Thymus (tissue), 11 donors: ENCODE data around the gene KPNA2. TPM values are rescaled to one million over a fixed set of nuclear protein-coding genes. Genes with fewer than 3 reads are reported as not detected.
A peak's percentile ranks its signal among the peaks of the same experiment; 100 is the strongest.
"Not testable (repeated sequence)": the region's sequence is repeated elsewhere in the genome, so short reads cannot be mapped to it uniquely, and the experiment has no call there.

Experiments used
- DNase-seq, 9 donors: peaks; one replicate each; pipeline ENCODE4 v3.0.0-alpha.2; 2013; ENCODE audit warnings: low spot score in 9 of 9, low read depth in 6 of 9, missing footprints in 1 of 9
- H3K27ac ChIP-seq, 2 donors: one replicate each; pipeline ENCODE4 v1.5.1; 2013; ENCODE audit warnings: control low read depth in 1 of 2, low read depth in 1 of 2, low read length in 1 of 2, mild to moderate bottlenecking in 1 of 2, moderate library complexity in 1 of 2
- H3K27me3 ChIP-seq, 2 donors: one replicate each; pipeline ENCODE4 v1.5.1; 2013; ENCODE audit warnings: low read length in 1 of 2; ENCODE audit not compliant: control insufficient read depth in 2 of 2, insufficient read depth in 1 of 2
- H3K36me3 ChIP-seq, 2 donors: one replicate each; pipeline ENCODE4 v1.5.1; 2013; ENCODE audit warnings: low read length in 1 of 2, mild to moderate bottlenecking in 1 of 2, moderate library complexity in 1 of 2; ENCODE audit not compliant: control insufficient read depth in 2 of 2, insufficient read depth in 2 of 2
- H3K4me1 ChIP-seq, 2 donors: one replicate each; pipeline ENCODE4 v1.5.1; 2013; ENCODE audit warnings: low read length in 2 of 2; ENCODE audit not compliant: control insufficient read depth in 2 of 2, insufficient read depth in 2 of 2
- H3K4me3 ChIP-seq, 2 donors: one replicate each; pipeline ENCODE4 v1.5.1; 2013; ENCODE audit warnings: low read length in 2 of 2, control low read depth in 1 of 2, mild to moderate bottlenecking in 1 of 2
- H3K9me3 ChIP-seq, 2 donors: one replicate each; pipeline ENCODE4 v1.5.1; 2013; ENCODE audit warnings: low read length in 1 of 2, mild to moderate bottlenecking in 1 of 2; ENCODE audit not compliant: control insufficient read depth in 2 of 2, insufficient read depth in 1 of 2
- WGBS: extraction: QIAGEN DNeasy Blood & Tissue Kit; methylation state at CpG from one replicate; pipeline ENCODE4 v1.1.7; 2013; 5-methylcytosine and 5-hydroxymethylcytosine counted together
- polyA plus RNA-seq: library from polyadenylated mRNA; stranded (reverse); fragments of 200-250 nt; gene quantifications from one replicate; pipeline ENCODE4 v1.2.3, GENCODE V29; 2013
- total RNA-seq: library from RNA; stranded (reverse); fragments of 120-200 nt; gene quantifications from one replicate; pipeline ENCODE4 v1.2.4, GENCODE V29; 2013
- donor health status: healthy.

The KPNA2 gene
- total and polyA plus RNA-seq, 2 donors: 29.9 to 111 TPM

DNA sequence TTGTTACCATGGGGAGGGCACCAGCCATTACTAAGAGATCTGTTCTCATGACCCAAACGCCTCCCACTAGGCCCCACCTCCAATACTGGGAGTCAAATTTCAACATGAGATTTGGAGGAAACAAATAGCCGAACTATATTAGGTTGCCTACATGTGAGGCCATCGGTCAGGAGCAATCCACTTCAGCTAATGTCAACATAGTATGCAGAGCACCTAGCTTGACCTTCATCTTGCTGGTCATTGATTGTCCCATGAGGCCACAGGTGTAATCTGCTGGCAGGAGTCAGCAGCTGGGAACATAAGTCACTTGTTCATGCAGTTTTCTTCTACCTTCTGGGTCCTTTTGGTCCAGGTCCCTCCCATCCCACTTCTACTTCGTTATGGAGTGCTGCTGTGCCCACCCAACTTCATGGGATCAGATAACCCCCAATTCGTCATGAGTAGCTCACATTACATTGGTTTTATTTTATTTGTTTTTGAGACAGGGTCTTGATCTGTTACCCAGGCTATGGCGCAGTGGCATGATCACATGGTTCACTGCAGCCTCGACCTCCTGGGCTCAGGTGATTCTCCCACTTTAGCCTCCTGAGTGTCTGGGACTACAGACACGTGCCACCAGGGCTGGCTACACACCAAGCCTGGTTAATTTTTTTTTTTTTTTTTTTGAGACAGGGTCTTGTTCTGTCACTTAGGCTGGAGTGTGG, 5.9 kb upstream of the KPNA2 start:
- Histone ChIP-seq H3K27ac (no peak overlapping the region), H3K36me3 (no peaks in the 10 kb centered on the region), H3K4me3 (no peak overlapping the region), H3K27me3 (no peaks in the 10 kb centered on the region), H3K4me1 (no peaks in the 10 kb centered on the region), H3K9me3 (no peaks in the 10 kb centered on the region)
- WGBS: 91% methylated on average over 8 of the region's 8 CpGs
- no peak for DNase-seq

DNA sequence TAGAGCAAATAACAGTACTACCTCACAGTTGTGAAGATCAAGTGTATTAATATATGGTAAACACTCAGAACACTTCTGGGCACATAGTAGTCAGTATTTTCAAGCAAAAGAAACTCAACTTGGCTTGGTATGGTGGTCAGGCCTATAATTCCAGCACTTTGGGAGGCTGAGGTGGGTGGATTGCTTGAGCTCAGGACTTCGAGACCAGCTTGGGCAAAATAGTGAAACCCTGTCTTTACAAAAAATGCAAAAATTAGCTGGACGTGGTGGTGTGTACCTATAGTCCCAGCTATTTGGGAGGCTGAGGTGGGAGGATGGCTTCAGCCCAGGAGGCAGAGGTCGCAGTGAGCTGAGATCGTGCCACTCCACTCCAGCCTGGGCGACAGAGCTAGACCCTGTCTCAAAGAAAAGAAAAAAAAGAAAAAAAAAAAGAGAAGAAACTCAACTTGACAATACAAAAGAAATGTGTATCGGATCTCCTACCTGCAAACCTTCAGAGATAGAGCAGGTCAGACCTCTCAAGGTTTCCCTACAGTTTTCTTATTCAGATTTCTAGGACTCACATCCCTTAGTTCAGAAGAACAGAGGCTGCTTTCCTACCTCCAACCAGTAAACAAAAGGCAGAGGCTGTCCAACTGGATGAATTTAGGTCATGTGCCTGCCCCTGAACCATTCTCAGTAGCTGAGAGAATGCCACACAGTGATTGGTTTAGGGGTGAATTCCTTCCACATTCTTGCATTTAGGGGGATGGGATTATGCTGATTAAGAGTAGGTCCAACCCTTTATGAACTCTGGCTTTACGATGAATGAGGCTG, 1.7 kb upstream of the KPNA2 start:
- Histone ChIP-seq H3K4me3 (no peak overlapping the region), H3K4me1 (peaks cover 0 to 9% of the 10 kb centered on the region in 2 donors), H3K27ac (no peak overlapping the region), H3K36me3 (peaks cover 11 to 20% of the 10 kb centered on the region in 2 donors), H3K27me3 (no peaks in the 10 kb centered on the region), H3K9me3 (peaks cover 0 to 3% of the 10 kb centered on the region in 2 donors)
- no peak for DNase-seq
- 88% methylated on average over 7 of the region's 7 CpGs for WGBS

DNA sequence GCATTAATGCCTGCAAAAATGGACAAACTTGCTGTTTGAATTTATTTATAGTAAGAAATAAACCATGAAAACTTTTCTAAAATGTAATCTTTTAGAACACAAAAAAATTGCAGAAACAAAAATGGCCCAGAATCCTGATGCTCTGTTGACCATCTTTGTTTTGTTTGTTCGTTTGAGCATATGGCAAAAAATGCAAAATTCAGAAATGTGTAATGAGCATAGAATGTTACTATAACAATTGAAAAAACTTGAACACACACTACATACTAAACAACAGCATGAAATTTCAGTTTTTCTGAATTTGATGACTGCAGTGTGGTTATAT, 1.1 kb upstream of the KPNA2 start:
- Histone ChIP-seq H3K27ac (no peak overlapping the region), H3K27me3 (no peaks in the 10 kb centered on the region), H3K4me3 (no peak overlapping the region), H3K4me1 (peaks cover 0 to 9% of the 10 kb centered on the region in 2 donors), H3K36me3 (peaks cover 15 to 26% of the 10 kb centered on the region in 2 donors), H3K9me3 (peaks cover 0 to 3% of the 10 kb centered on the region in 2 donors)
- 90% methylated on average over 1 of the region's 1 CpG for WGBS
- no peak for DNase-seq

DNA sequence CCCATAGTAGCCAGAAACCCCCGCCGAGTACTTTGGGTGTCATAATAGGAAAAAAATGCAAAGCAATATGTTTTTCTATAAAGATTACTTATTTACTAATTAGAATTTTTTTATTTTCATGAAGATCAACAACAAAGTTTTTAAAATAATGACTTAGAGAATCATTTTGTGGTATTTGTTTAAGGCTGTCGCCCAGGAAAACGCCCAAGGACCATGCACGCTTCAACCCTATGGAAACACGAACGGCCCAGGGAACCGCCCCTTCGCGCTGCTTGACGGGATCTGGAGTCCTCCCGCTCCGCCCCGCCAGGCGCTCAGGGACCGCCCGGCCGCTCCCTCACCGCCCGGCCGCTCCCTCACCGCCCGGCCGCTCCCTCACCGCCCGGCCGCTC, 408 bp upstream of the KPNA2 start:
- peaks cover 19 to 32% of the 10 kb centered on the region in 2 donors for H3K36me3 ChIP-seq
- H3K9me3 ChIP-seq: peaks cover 0 to 3% of the 10 kb centered on the region in 2 donors
- no peak overlapping the region for H3K27ac ChIP-seq
- H3K4me3 ChIP-seq: peak overlapping the region; percentile 19 to 44
- H3K27me3 ChIP-seq: no peaks in the 10 kb centered on the region
- WGBS: 3% methylated on average over 22 of the region's 27 CpGs
- DNase-seq: peak in 2 of 9 donors; percentile 96
- peaks cover 0 to 9% of the 10 kb centered on the region in 2 donors for H3K4me1 ChIP-seq

DNA sequence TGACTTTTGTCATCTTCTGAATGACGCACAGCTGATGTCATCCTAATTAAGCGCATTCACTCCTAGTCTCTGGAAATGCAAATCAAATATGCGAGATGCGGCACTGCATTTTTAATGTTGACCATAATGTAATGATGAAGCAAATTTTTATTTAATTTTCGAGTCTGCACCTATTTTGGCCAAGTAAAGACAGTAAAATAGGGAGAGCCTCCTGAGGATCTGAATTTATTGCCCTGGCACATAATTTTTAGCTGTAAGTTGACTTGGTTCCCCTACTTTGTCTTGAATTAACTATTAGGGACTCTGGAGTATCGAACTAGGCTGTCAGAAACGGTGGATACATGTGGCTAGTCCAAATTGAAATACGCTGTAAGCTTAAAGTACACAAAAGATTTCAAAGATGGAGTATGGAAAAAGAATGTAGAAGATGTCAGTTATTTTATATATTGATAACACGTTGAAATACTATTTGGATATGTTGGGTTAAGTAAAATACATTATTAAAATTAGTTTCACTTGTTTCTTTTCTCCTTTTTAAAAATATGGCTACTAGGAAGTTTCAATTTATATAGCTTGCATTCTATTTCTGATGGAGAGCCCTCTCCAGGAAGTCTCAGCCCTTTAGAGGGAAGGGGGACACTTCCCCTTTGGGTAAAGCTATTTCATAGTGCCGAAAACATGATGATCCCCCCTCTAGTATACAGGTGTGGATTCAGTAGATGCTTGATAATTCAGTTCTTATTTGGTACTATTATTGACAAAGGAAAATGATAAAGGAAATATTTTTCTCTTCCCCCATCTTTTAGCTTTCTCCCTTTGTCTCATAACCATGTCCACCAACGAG, 991 bp downstream of the KPNA2 start:
- Histone ChIP-seq H3K4me3 (peak overlapping the region; percentile 91 to 99), H3K27me3 (no peaks in the 10 kb centered on the region), H3K9me3 (peaks cover 0 to 3% of the 10 kb centered on the region in 2 donors), H3K27ac (peak overlapping the region in 1 of 2 donors; percentile 93), H3K36me3 (peaks cover 30 to 46% of the 10 kb centered on the region in 2 donors), H3K4me1 (peaks cover 0 to 9% of the 10 kb centered on the region in 2 donors)
- WGBS: 9% methylated on average over 11 of the region's 11 CpGs
- peak in 2 of 9 donors; percentile 26 to 41 for DNase-seq

DNA sequence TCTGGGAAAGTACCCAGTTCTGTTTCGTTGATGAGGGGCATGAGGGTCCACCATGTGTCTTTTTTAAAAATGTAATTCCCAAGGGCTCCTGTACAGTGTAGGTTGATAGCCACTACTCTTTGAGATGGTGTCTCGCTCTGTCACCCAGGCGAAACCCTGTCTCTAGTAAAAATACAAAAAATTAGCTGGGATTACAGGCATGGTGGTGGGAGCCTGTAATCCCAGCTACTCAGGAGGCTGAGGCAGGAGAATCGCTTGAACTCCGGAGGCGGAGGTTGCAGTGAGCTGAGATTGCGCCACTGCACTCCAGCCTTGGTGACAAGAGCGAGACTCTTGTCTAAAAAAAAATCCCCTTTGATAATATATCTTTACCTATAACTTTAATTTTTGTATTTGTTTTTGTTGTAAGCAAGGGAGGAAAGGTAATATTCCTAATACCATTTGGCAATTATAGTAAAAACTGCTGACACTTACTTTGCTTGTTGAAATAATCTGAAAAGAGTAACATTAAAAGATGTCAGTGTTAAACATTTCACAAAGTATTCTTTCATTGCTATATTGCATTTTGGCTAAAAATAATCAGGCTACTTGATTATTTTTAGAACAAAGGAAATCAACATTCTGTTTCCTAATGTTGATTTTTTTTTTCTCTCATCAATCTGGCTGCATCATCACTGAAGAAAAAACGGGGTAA, 11.8 kb downstream of the KPNA2 start:
- H3K36me3 ChIP-seq: peaks cover 25 to 52% of the 10 kb centered on the region in 2 donors
- no peak for DNase-seq
- no peaks in the 10 kb centered on the region for H3K4me1 ChIP-seq
- no peak overlapping the region for H3K27ac ChIP-seq
- no peak overlapping the region for H3K4me3 ChIP-seq
- WGBS: 91% methylated on average over 9 of the region's 9 CpGs
- no peaks in the 10 kb centered on the region for H3K27me3 ChIP-seq
- H3K9me3 ChIP-seq: no peaks in the 10 kb centered on the region

DNA sequence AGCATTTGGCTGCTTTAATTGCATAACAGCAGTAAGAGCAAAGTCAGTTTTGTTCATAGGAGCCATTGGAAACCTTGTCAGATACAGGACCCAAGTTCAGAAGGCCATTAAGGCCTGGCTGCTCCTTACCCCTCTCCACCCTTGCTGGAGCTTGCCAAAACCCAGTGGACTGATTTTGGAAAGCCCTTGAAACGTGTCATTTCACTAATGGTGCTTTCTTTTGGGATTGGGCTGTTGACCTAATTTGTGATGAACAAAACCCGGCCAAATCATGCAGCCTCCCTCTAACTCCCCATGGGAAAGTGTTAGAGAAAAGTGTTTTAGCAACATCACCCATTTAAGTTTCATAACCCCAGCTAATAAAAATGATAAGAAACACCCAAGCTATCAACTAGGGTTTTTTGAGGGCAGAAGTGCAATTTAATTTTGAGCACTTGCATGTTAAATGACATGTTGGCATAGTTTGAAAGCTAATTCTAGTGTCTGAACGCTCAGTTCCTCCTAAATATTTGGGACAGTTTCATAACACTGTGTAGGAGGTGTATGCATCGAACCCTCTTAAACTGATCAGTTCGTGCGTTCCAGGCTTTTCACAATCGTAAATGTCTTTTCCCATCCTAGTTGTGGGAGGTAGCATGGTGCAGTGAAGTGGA, 12.5 kb downstream of the KPNA2 start:
- H3K27me3 ChIP-seq, DNase-seq, H3K27ac ChIP-seq, H3K9me3 ChIP-seq, H3K4me1 ChIP-seq, H3K4me3 ChIP-seq: not testable (repeated sequence)
- H3K36me3 ChIP-seq: peaks cover 22 to 46% of the 10 kb centered on the region in 2 donors
- over 99% methylated on average over 7 of the region's 7 CpGs for whole genome bisulfite sequencing

DNA sequence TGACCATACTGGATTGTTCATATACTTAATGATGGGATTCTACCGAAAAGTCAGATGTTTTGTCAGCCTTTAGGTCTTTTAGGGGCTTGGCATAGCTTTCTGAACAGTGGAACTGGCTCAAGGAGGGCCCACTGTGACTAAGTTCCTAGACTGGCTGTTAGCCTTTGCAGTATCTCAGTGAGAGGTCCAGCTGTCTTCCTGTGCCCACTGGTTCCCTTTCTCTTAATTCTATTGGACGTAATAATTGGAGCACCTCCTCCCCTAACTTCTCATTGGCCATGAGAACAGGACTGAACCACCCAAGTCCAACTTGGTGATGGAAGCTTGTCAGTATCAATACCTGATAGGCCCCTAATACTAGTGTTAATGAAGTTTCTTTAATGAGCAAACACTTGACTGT, 13.5 kb downstream of the KPNA2 start:
- Histone ChIP-seq H3K36me3 (peaks cover 13 to 36% of the 10 kb centered on the region in 2 donors), H3K4me1 (no peaks in the 10 kb centered on the region), H3K4me3 (no peak overlapping the region), H3K27ac (no peak overlapping the region), H3K9me3 (no peaks in the 10 kb centered on the region), H3K27me3 (no peaks in the 10 kb centered on the region)
- WGBS: 98% methylated on average over 2 of the region's 2 CpGs
- DNase-seq: no peak
